HepG2 (cell line): Measurements from ENCODE around the gene C20orf141.

Source experiments
- CEBPB ChIP-seq: IDR thresholded peaks from 2 replicates; pipeline ENCODE4 v1.6.1; 2011; ENCODE audit warnings: low read depth, low read length, improper control_type of control experiment, borderline replicate concordance
- CTCF ChIP-seq: sonication (generic); formaldehyde crosslinking; IDR thresholded peaks from 2 replicates; pipeline ENCODE4 v1.5.0; 2020; ENCODE audit warnings: mild to moderate bottlenecking, missing genetic modification reagents, moderate library complexity
- FIP1L1 ChIP-seq: fragments of 200-400 bp; formaldehyde crosslinking; IDR thresholded peaks from 2 replicates; pipeline ENCODE4 v1.6.1; 2018; ENCODE audit warnings: low read depth, mild to moderate bottlenecking, low read length, moderate library complexity, borderline replicate concordance; ENCODE audit not compliant: insufficient read depth
- FOXK1 ChIP-seq: sonication (generic); formaldehyde crosslinking; IDR thresholded peaks from 2 replicates; pipeline ENCODE4 v1.4.0; 2020; ENCODE audit warnings: low read depth, missing genetic modification reagents, borderline replicate concordance
- GABPA ChIP-seq, 2 experiments: IDR thresholded peaks; 2 replicates each; pipeline ENCODE4 v1.6.1; 2011 to 2016; ENCODE audit warnings: low read depth in 2 of 2, low read length in 1 of 2, missing biosample characterization in 1 of 2, missing genetic modification characterization in 1 of 2
- HOMEZ ChIP-seq: IDR thresholded peaks from 2 replicates; pipeline ENCODE4 v1.6.1; 2016; ENCODE audit warnings: low read depth
- JUND ChIP-seq: sonication (generic); formaldehyde crosslinking; IDR thresholded peaks from 2 replicates; pipeline ENCODE4 v1.8.0; 2022; ENCODE audit warnings: mild to moderate bottlenecking, missing genetic modification reagents
- NR1H2 ChIP-seq: sonication (generic); formaldehyde crosslinking; IDR thresholded peaks from 2 replicates; pipeline ENCODE4 v1.8.1; 2022; ENCODE audit warnings: low read depth, missing genetic modification reagents, borderline replicate concordance
- PBX2 ChIP-seq: IDR thresholded peaks from 2 replicates; pipeline ENCODE4 v1.6.1; 2016; ENCODE audit warnings: control low read depth
- SMARCC2 ChIP-seq: fragments of 450-650 bp; IDR thresholded peaks from 2 replicates; pipeline ENCODE4 v1.6.1; 2017; ENCODE audit warnings: antibody characterized with exemption, mild to moderate bottlenecking
- TFDP2 ChIP-seq: sonication (generic); formaldehyde crosslinking; IDR thresholded peaks from 2 replicates; pipeline ENCODE4 v1.4.0; 2020; ENCODE audit warnings: missing genetic modification reagents
- YY1 ChIP-seq: IDR thresholded peaks from 2 replicates; pipeline ENCODE4 v1.6.1; 2011; ENCODE audit warnings: low read length, low read depth, moderate library complexity, mild to moderate bottlenecking; ENCODE audit not compliant: insufficient read depth, insufficient replicate concordance
- ZNF24 ChIP-seq: fragments of 450-650 bp; IDR thresholded peaks from 2 replicates; pipeline ENCODE4 v1.6.1; 2017; ENCODE audit warnings: antibody characterized with exemption, mild to moderate bottlenecking
- ZNF558 ChIP-seq: sonication (generic); formaldehyde crosslinking; IDR thresholded peaks from 2 replicates; pipeline ENCODE4 v1.9.0; 2022; ENCODE audit warnings: mild to moderate bottlenecking, missing genetic modification reagents, borderline replicate concordance

- TF ChIP-seq GABPA (IDR thresholded peaks at IDR 0.05; ENCODE audit: low read depth, low read length) (no peak), GABPA (CRISPR knock-in tag; IDR thresholded peaks at IDR 0.05; ENCODE audit: low read depth) (no peak), CTCF (CRISPR knock-in tag) (no peak), NR1H2 (no peak), YY1 (no peak), ZNF24 (no peak), CEBPB (no peak), SMARCC2 (no peak), JUND (no peak), FIP1L1 (no peak), HOMEZ (CRISPR knock-in tag) (no peak), ZNF558 (CRISPR knock-in tag) (no peak), TFDP2 (no peak), PBX2 (CRISPR knock-in tag) (no peak), FOXK1 (CRISPR knock-in tag) (no peak)
These were observed 711 bp upstream of the C20orf141 start for GRCh38 chr20:2814076-2814475.
